ENCODE results near the gene TTC9B.

The TTC9B gene

DNA sequence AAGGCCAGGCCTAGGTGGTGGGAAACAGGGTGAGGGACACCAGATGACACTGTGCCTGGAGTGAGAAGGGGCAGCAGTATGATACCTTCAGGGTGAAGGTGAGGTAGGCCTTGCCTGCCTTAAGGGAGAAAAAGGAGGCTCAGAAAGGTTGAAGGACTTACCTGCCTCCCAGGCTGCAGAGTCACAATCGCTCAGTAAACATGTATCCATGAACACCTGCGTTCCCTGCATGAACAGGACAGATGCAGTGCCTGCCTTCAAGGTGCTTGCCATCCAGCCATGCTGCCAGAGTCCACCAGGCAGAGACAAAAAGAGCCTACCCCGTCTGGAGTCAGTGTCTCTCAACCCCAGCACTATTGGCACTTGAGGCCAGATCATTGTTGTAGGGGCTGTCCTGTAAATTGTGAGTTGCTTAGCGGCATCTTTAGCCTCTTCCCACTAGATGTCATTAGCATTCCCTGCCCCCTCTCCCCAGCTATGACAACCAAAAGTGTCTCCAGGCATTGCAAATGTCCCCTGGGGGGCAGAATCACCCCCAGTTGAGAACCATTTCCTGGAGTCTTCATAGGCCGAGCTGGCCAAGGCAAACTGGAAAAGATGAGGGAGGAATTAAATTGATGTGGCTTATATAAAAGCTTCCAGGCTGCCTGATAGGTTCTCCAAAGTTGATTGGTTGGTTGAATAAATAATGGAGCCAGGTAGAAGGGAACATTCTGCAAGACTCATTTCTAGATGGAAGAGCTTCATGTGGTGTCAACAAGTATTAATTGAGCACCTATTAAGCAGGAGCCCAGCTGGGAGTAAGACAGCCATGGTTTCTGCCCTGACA lies 25.2 kb downstream of the TTC9B start:
- H3K4me3 ChIP-seq (ENCODE audit: low read depth, low read length) = no peak overlapping the region; the same call in 1 of the 2 replicates
- TF ChIP-seq, protein P1, sequence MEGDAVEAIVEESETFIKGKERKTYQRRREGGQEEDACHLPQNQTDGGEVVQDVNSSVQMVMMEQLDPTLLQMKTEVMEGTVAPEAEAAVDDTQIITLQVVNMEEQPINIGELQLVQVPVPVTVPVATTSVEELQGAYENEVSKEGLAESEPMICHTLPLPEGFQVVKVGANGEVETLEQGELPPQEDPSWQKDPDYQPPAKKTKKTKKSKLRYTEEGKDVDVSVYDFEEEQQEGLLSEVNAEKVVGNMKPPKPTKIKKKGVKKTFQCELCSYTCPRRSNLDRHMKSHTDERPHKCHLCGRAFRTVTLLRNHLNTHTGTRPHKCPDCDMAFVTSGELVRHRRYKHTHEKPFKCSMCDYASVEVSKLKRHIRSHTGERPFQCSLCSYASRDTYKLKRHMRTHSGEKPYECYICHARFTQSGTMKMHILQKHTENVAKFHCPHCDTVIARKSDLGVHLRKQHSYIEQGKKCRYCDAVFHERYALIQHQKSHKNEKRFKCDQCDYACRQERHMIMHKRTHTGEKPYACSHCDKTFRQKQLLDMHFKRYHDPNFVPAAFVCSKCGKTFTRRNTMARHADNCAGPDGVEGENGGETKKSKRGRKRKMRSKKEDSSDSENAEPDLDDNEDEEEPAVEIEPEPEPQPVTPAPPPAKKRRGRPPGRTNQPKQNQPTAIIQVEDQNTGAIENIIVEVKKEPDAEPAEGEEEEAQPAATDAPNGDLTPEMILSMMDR (IDR thresholded peaks at IDR 0.05; ENCODE audit: low read depth, low read length) = no peak

DNA sequence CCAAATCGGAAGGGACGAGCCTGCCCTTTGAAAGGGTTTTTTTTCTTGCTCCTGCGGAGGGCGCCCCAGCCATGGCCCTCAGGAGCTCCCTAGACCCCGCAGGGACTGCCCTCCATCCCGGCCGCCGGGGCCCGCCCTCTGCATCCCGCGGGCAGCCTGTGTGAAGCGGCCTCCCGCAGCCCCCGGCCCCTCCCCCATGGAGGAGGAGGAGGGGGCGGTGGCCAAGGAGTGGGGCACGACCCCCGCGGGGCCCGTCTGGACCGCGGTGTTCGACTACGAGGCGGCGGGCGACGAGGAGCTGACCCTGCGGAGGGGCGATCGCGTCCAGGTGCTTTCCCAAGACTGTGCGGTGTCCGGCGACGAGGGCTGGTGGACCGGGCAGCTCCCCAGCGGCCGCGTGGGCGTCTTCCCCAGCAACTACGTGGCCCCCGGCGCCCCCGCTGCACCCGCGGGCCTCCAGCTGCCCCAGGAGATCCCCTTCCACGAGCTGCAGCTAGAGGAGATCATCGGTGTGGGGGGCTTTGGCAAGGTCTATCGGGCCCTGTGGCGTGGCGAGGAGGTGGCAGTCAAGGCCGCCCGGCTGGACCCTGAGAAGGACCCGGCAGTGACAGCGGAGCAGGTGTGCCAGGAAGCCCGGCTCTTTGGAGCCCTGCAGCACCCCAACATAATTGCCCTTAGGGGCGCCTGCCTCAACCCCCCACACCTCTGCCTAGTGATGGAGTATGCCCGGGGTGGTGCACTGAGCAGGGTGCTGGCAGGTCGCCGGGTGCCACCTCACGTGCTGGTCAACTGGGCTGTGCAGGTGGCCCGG lies 26.1 kb downstream of the TTC9B start:
- TF ChIP-seq, protein P1 (IDR thresholded peaks at IDR 0.05; ENCODE audit: low read depth, low read length) = no peak
- H3K4me3 ChIP-seq (ENCODE audit: low read depth, low read length) = peak overlapping the region; percentile 90

DNA sequence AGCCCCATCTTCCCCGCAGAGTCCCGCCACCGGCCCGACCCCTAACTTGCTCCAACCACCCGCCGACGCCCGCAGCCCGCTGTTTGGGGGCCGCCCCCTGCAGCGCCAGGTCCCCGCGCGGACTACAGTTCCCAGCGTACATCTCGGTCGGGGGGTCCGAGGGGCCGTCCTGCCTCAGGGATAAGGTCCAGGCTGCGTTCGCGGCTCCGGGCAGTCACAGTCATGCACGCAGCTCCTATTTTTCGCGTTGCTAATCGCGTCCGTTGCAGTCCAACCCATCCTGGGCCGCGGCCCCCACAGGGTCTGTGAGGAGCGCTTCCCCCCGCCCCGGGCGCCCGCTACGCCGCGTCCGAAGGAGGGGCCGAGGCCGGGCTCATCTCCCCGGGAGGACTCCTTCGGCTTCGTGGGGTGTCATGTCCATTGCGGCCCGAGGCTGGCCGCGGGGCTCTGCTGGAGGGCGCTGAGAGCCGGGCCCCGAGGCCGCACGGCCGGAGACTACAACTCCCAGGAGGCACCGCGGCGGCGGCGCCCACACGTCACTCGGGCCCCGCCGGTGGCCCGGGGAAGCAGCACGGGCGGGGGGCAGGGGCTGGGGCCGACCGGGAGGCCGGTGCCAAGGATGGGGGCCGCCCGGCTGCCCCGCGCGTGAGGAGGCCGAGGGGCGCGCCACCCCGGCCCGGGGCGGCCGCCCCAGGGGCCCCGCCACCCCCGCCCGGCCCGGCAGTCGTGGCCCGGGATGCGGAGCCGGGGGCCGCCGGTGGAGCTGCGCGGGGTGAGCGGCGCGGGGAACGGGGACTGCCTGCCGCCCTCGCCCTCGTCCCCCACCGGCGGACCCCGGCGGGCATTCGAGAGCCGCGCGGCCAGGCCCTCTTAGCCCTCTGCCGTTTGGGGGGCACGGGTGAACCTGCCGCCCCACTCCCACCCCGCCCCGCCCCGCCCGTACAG lies 27.0 kb downstream of the TTC9B start, which contains the start of gene MAP3K10:
Gene MAP3K10, plus strand, starts transcription at position 536 of the 945 bp plus-strand sequence. CDS start 606 bp downstream, outside the sequence.
- TF ChIP-seq, protein P1 (IDR thresholded peaks at IDR 0.05; ENCODE audit: low read depth, low read length) = no peak

DNA sequence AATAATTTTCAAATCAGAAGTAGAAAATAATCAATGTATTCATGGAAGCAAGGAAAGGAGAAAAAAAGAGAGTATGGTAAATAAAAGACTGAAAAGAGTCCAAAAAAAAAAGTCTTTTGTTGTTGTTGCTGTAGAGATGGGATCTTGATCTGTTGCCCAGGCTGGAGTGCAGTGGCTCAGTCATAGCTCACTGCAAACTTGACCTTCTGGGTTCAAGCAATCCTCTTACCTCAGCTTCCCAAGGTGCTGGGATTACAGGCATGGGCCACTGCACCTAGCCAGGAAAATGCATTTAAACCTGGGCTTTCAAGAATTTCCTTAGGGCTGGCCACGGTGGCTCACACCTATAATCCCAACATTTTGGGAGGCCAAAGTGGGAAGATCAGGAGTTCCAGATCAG lies 33.9 kb downstream of the TTC9B start:
- TF ChIP-seq, protein P1 (IDR thresholded peaks at IDR 0.05; ENCODE audit: low read depth, low read length) = no peak
- no peak overlapping the region for H3K4me3 ChIP-seq (ENCODE audit: low read depth, low read length)

More for the DNA sequence above, 27.0 kb downstream of the TTC9B start, which contains the start of gene MAP3K10:
- peak within 1 kb of the TSS; percentile 90 for H3K4me3 ChIP-seq (ENCODE audit: low read depth, low read length)

DNA sequence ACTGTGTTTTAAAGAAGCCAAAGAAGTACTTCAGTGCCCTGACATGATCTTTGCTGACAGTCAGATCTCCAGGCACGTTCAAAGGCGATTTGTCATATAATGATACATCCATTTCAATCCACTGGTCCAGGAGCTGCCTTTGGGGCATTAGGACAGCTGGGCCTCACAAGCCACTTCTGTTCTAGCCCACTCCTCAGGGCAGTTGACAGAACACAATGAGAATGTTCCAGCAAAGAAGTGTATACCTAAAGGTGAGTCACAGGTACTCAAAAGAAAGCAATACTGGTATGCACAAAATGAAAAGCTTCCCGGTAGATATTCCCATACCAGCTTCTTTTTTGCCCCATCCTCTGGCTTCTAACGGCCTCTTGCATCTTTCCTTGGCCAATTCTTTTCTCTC lies 39.4 kb downstream of the TTC9B start:
- TF ChIP-seq, protein P1 (IDR thresholded peaks at IDR 0.05; ENCODE audit: low read depth, low read length) = no peak
- no peak overlapping the region for H3K4me3 ChIP-seq (ENCODE audit: low read depth, low read length)

DNA sequence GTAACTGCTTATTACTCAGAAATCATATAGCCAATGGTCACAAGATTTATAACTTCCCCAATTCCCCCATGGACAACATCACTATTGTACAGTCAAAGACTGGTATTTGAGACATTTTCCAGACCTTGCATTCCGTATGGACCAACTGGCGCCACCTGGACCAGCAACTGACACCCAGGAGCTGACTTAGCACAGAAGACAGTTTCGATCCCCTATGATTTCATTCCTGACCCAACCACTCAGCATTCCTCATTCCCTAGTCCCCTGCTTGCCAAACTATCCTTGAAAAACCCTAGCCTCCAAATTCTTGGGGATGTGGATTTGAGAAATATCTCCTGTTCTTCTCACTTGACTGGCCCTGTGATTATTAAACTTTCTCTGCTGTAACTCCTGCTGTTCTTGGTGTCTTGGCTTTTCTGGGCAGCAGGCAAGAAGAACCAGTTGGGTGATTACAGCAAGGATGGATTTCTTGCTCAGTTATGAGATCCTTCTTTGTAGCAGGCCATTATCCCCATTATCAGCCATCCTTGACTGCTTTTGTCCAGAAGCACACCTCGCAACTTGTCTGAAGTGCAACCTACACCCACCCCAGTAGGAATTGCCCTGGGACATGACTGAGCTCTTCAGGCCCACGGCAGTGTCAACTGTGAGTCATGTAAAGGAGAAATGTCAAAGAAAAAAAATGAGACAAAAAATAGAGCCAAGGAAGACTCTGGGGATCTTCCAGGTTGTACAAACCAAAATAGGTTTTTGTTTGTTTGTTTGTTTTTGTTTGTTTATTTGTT lies 40.7 kb downstream of the TTC9B start:
- H3K4me3 ChIP-seq (ENCODE audit: low read depth, low read length) = no peak overlapping the region
- TF ChIP-seq, protein P1 (IDR thresholded peaks at IDR 0.05; ENCODE audit: low read depth, low read length) = no peak

All from WI38 (cell line).